Gastrocnemius medialis (tissue), 4 donors: ENCODE results near the gene TADA2A.

Source experiments
- POLR2A ChIP-seq, 2 donors: fragments of 450-650 bp; IDR thresholded peaks; one replicate each; pipeline ENCODE4 v1.6.1; 2017; ENCODE audit warnings: antibody characterized with exemption in 2 of 2, mild to moderate bottlenecking in 2 of 2, moderate library complexity in 2 of 2
- TF ChIP-seq, protein P1 (sequence below), 5 experiments: fragments of 450-650 bp in 3 of 5; fragments of 200-600 bp in 2 of 5; sonication (generic) in 2 of 5; IDR thresholded peaks in 4 of 5; conservative IDR thresholded peaks in 1 of 5; 1 replicate in 4 of 5; 2 replicates in 1 of 5; pipeline ENCODE4 v1.5.1; 2016 to 2019; ENCODE audit warnings: antibody characterized with exemption in 5 of 5, mild to moderate bottlenecking in 3 of 5, moderate library complexity in 3 of 5

DNA sequence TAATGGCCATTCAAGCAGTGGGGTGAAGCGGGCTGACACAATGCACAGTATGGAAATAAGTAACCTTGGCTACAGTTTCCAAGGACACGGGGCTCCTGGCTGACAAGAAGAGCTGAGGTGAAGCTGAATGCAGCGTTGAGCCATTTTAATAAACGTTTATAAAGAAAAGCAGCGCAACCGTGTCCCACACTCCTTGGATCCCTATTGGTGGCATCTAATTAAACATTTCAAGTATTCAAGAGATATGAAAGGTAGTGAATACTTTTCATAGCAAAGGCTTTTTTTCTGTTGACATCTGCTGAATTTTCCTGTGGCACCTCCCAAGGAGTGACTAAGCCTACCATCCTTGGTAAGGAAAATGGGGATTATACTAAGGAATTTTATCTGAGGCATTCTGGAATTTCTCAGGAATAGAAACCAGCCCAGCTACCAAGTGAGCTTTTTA is 109.5 kb downstream of the TADA2A start:
- TF ChIP-seq, protein P1, sequence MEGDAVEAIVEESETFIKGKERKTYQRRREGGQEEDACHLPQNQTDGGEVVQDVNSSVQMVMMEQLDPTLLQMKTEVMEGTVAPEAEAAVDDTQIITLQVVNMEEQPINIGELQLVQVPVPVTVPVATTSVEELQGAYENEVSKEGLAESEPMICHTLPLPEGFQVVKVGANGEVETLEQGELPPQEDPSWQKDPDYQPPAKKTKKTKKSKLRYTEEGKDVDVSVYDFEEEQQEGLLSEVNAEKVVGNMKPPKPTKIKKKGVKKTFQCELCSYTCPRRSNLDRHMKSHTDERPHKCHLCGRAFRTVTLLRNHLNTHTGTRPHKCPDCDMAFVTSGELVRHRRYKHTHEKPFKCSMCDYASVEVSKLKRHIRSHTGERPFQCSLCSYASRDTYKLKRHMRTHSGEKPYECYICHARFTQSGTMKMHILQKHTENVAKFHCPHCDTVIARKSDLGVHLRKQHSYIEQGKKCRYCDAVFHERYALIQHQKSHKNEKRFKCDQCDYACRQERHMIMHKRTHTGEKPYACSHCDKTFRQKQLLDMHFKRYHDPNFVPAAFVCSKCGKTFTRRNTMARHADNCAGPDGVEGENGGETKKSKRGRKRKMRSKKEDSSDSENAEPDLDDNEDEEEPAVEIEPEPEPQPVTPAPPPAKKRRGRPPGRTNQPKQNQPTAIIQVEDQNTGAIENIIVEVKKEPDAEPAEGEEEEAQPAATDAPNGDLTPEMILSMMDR (IDR thresholded peaks at IDR 0.05 in 4 of 5, conservative IDR thresholded peaks at IDR 0.05 in 1 of 5): no peak
- TF ChIP-seq POLR2A (IDR thresholded peaks at IDR 0.05): no peak
